ENCODE results near the gene SIGLEC12. TPM values are rescaled to one million over a fixed set of nuclear protein-coding genes. Genes with fewer than 3 reads are reported as not detected.

The SIGLEC12 gene
- polyA plus RNA-seq, 2 of the 4 experiments (the other 2 are of a cell fraction) = not detected

DNA sequence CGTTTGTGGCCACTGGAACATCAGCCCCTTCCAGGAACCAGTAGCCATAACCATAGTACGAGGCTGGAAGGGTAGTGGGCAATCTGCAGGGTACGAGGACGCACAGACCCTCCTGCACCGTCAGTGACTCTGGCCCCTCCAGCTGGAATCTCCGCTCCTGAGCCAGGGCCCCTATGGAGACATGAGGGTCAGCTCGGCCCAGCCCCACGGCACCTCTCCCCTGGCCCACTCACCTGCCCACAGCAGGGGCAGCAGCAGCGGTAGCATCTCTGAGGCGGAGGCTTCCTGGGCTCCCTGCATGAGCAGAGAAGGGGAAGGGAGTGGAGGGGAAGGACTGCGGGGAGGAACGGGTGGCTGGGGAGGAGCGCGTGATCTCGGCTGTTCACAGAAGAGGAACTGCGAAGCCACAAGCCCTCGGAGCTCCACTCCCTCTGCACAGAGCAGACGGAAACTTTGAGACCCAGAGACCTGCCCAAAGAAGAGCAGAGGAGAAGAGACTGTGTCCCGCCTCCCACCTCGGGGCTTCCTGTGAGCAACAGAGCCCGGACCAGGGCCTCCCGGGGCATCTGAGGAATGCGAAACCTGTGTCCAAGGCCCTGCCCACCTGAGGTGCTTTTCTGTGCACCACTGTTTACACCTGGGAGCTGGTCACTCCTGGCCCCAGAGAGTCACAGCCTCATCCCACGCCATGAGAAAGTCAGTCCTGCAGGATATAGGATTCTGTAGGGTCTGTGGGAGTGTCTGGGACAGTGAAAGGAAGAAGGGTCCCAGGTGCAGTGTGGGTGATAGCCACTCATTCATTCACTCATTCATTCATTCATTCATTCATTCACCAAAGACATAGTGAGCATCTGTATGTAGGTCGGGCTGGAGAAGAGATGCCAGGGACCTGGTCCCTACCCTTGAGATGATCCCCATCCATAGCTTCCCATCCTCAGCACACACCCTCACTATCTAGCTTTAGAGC lies 30.0 kb upstream of the SIGLEC12 start, which contains the start of gene SIGLEC6:
Gene SIGLEC6, minus strand, starts transcription at position 322 of the 967 bp plus-strand sequence. Its CDS starts 22 bp downstream, at position 300.
- TF ChIP-seq JUNB (IDR thresholded peaks at IDR 0.05) (no peak), BHLHE40 (IDR thresholded peaks at IDR 0.05; ENCODE audit: low read depth, low read length) (no peak), NPAS2 (CRISPR knock-in tag; IDR thresholded peaks at IDR 0.05; ENCODE audit: borderline replicate concordance) (no peak), CBX8 (IDR thresholded peaks at IDR 0.05) (no peak), RFX5 (IDR thresholded peaks at IDR 0.05) (no peak), ZSCAN20 (CRISPR knock-in tag; IDR thresholded peaks at IDR 0.05) (no peak), NFE2L2 (conservative IDR thresholded peaks at IDR 0.05; ENCODE audit: low read length) (no peak)
- TF ChIP-seq, protein P1, sequence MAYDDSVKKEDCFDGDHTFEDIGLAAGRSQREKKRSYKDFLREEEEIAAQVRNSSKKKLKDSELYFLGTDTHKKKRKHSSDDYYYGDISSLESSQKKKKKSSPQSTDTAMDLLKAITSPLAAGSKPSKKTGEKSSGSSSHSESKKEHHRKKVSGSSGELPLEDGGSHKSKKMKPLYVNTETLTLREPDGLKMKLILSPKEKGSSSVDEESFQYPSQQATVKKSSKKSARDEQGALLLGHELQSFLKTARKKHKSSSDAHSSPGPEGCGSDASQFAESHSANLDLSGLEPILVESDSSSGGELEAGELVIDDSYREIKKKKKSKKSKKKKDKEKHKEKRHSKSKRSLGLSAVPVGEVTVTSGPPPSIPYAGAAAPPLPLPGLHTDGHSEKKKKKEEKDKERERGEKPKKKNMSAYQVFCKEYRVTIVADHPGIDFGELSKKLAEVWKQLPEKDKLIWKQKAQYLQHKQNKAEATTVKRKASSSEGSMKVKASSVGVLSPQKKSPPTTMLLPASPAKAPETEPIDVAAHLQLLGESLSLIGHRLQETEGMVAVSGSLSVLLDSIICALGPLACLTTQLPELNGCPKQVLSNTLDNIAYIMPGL (CRISPR knock-in tag; IDR thresholded peaks at IDR 0.05; ENCODE audit: borderline replicate concordance) = no peak
- TF ChIP-seq, protein P2, sequence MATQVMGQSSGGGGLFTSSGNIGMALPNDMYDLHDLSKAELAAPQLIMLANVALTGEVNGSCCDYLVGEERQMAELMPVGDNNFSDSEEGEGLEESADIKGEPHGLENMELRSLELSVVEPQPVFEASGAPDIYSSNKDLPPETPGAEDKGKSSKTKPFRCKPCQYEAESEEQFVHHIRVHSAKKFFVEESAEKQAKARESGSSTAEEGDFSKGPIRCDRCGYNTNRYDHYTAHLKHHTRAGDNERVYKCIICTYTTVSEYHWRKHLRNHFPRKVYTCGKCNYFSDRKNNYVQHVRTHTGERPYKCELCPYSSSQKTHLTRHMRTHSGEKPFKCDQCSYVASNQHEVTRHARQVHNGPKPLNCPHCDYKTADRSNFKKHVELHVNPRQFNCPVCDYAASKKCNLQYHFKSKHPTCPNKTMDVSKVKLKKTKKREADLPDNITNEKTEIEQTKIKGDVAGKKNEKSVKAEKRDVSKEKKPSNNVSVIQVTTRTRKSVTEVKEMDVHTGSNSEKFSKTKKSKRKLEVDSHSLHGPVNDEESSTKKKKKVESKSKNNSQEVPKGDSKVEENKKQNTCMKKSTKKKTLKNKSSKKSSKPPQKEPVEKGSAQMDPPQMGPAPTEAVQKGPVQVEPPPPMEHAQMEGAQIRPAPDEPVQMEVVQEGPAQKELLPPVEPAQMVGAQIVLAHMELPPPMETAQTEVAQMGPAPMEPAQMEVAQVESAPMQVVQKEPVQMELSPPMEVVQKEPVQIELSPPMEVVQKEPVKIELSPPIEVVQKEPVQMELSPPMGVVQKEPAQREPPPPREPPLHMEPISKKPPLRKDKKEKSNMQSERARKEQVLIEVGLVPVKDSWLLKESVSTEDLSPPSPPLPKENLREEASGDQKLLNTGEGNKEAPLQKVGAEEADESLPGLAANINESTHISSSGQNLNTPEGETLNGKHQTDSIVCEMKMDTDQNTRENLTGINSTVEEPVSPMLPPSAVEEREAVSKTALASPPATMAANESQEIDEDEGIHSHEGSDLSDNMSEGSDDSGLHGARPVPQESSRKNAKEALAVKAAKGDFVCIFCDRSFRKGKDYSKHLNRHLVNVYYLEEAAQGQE (IDR thresholded peaks at IDR 0.05) = no peak
- TF ChIP-seq, protein P3, sequence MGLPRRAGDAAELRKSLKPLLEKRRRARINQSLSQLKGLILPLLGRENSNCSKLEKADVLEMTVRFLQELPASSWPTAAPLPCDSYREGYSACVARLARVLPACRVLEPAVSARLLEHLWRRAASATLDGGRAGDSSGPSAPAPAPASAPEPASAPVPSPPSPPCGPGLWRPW (IDR thresholded peaks at IDR 0.05) = no peak
- TF ChIP-seq, protein P4, sequence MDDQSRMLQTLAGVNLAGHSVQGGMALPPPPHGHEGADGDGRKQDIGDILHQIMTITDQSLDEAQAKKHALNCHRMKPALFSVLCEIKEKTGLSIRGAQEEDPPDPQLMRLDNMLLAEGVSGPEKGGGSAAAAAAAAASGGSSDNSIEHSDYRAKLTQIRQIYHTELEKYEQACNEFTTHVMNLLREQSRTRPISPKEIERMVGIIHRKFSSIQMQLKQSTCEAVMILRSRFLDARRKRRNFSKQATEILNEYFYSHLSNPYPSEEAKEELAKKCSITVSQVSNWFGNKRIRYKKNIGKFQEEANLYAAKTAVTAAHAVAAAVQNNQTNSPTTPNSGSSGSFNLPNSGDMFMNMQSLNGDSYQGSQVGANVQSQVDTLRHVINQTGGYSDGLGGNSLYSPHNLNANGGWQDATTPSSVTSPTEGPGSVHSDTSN (IDR thresholded peaks at IDR 0.05) = no peak
- TF ChIP-seq, protein P5, sequence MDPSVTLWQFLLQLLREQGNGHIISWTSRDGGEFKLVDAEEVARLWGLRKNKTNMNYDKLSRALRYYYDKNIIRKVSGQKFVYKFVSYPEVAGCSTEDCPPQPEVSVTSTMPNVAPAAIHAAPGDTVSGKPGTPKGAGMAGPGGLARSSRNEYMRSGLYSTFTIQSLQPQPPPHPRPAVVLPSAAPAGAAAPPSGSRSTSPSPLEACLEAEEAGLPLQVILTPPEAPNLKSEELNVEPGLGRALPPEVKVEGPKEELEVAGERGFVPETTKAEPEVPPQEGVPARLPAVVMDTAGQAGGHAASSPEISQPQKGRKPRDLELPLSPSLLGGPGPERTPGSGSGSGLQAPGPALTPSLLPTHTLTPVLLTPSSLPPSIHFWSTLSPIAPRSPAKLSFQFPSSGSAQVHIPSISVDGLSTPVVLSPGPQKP (IDR thresholded peaks at IDR 0.05; ENCODE audit: low read depth, low read length) = no peak
- WGBS (ENCODE audit: missing lambda C conversion rate) = 8% methylated on average over 24 of the region's 25 CpGs
- Histone ChIP-seq H3K4me1 (no peaks in the 10 kb centered on the region), H3K4me3 (no peak within 1 kb of the TSS), H3K27ac (no peak within 1 kb of the TSS), H3K4me2 (no peak within 1 kb of the TSS), H3K9me3 (no peaks in the 10 kb centered on the region; the same call in 2 of the 3 replicates)
- DNase-seq (ENCODE audit: low read depth in 1 of 2, low spot score in 1 of 2) (no peak), FAIRE-seq (no peak), ATAC-seq (peak in 1 of 2 experiments; percentile 42; a peak in 3 of 6 replicates)
- CTCF ChIA-PET = interaction anchor here (1.8 kb wide), 1 partner anchor 17 kb away, joined by 5 read pairs; no protein-coding TSS in a partner anchor
- POLR2A ChIA-PET = no interaction called here

DNA sequence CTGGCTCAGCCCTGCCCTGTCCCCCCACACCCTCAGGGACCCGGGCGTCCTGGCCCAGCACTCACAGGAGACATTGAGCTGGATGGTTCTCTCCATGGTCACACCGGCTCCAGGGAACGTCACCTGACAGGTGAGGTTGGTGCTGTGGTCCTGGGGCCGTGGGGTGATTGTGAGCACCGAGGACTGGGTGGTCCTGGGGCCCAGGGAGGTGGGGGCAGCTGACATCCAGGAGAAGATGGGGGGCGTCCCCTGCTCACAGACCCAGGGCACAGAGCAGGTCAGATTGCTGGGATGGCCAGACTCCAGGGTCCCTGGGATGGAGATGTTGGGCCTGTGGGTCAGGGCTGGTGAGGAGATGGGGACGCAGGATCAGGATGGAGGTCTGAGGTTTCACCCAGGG lies 29.0 kb upstream of the SIGLEC12 start:
- Histone ChIP-seq H3K4me1 (no peaks in the 10 kb centered on the region), H3K27ac (no peak overlapping the region), H3K4me3 (no peak overlapping the region), H3K4me2 (no peak overlapping the region), H3K9me3 (no peaks in the 10 kb centered on the region; the same call in 2 of the 3 replicates)
- ATAC-seq (no peak), DNase-seq (ENCODE audit: low read depth in 1 of 2, low spot score in 1 of 2) (no peak), FAIRE-seq (no peak)
- CTCF ChIA-PET = interaction anchor here (1.2 to 1.8 kb wide), 2 partner anchors 16 to 109 kb away, joined by 3 to 5 read pairs; no protein-coding TSS in a partner anchor
- 7% methylated on average over 4 of the region's 8 CpGs for WGBS (ENCODE audit: missing lambda C conversion rate)
- POLR2A ChIA-PET = no interaction called here
- no peak for TF ChIP-seq HEYL (CRISPR knock-in tag; IDR thresholded peaks at IDR 0.05)
- TF ChIP-seq NR3C1 (IDR thresholded peaks at IDR 0.05) = no peak
- no peak for TF ChIP-seq TFCP2L1 (CRISPR knock-in tag; IDR thresholded peaks at IDR 0.05)
- TF ChIP-seq, protein P6, sequence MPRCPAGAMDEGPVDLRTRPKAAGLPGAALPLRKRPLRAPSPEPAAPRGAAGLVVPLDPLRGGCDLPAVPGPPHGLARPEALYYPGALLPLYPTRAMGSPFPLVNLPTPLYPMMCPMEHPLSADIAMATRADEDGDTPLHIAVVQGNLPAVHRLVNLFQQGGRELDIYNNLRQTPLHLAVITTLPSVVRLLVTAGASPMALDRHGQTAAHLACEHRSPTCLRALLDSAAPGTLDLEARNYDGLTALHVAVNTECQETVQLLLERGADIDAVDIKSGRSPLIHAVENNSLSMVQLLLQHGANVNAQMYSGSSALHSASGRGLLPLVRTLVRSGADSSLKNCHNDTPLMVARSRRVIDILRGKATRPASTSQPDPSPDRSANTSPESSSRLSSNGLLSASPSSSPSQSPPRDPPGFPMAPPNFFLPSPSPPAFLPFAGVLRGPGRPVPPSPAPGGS (IDR thresholded peaks at IDR 0.05) = no peak
- TF ChIP-seq CHD2 (IDR thresholded peaks at IDR 0.05; ENCODE audit: low read length, partially characterized antibody) = no peak
- no peak for TF ChIP-seq MAFK (IDR thresholded peaks at IDR 0.05; ENCODE audit: partially characterized antibody)
- TF ChIP-seq, protein P1 (CRISPR knock-in tag; IDR thresholded peaks at IDR 0.05; ENCODE audit: borderline replicate concordance) = no peak
- TF ChIP-seq JUN (IDR thresholded peaks at IDR 0.05) = no peak
- TF ChIP-seq PHF8 (IDR thresholded peaks at IDR 0.05; ENCODE audit: borderline replicate concordance, low read depth) = no peak
- no peak for TF ChIP-seq POLR2A (IDR thresholded peaks at IDR 0.05; ENCODE audit: low read length)
- TF ChIP-seq GATA3 (IDR thresholded peaks at IDR 0.05; ENCODE audit: borderline replicate concordance) = no peak
- TF ChIP-seq SREBF2 (IDR thresholded peaks at IDR 0.05) = no peak
- TF ChIP-seq, protein P7, sequence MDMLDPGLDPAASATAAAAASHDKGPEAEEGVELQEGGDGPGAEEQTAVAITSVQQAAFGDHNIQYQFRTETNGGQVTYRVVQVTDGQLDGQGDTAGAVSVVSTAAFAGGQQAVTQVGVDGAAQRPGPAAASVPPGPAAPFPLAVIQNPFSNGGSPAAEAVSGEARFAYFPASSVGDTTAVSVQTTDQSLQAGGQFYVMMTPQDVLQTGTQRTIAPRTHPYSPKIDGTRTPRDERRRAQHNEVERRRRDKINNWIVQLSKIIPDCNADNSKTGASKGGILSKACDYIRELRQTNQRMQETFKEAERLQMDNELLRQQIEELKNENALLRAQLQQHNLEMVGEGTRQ (IDR thresholded peaks at IDR 0.05) = no peak
